Activated CD8-positive, alpha-beta memory T cell treated with anti-CD3 and anti-CD28 coated beads for 4 hours (primary cell): Measurements from ENCODE around the gene PNPLA5.

ENCODE experiments used
- DNase-seq, 2 donors: peaks; one replicate each; pipeline ENCODE4 v3.0.0-alpha.2; 2020; ENCODE audit warnings: low read depth in 2 of 2

PNPLA5 gene

GRCh38 chr22:43854786-43855271, 37.0 kb downstream of the PNPLA5 start:
- DNase-seq, result no peak

- no peak for DNase-seq
Observed at GRCh38 chr22:43854121-43854785, 37.6 kb downstream of the PNPLA5 start.

- no peak for DNase-seq
Observed at GRCh38 chr22:43853328-43853931, 38.4 kb downstream of the PNPLA5 start.

- DNase-seq, result no peak
Observed at GRCh38 chr22:43852573-43853327, 39.1 kb downstream of the PNPLA5 start.

- DNase-seq, result no peak
Observed at GRCh38 chr22:43851979-43852307, 39.9 kb downstream of the PNPLA5 start.

- DNase-seq, result no peak
Observed at GRCh38 chr22:43851058-43851978, 40.5 kb downstream of the PNPLA5 start.

GRCh38 chr22:43850529-43850928, 41.3 kb downstream of the PNPLA5 start:
- no peak for DNase-seq

- DNase-seq, result no peak
Observed at GRCh38 chr22:43849731-43850130, 42.1 kb downstream of the PNPLA5 start.

- DNase-seq, result no peak
Observed at GRCh38 chr22:43848366-43849171, 43.2 kb downstream of the PNPLA5 start.

- no peak for DNase-seq
Observed at GRCh38 chr22:43847376-43848289, 44.2 kb downstream of the PNPLA5 start.

- DNase-seq, result no peak
Observed at GRCh38 chr22:43846966-43847365, 44.8 kb downstream of the PNPLA5 start.

- DNase-seq, result no peak
Observed at GRCh38 chr22:43845981-43846380, 45.8 kb downstream of the PNPLA5 start.

GRCh38 chr22:43844560-43845545, 47.0 kb downstream of the PNPLA5 start:
- DNase-seq, result no peak

GRCh38 chr22:43843783-43844530, 47.9 kb downstream of the PNPLA5 start:
- no peak for DNase-seq

- no peak for DNase-seq
Observed at GRCh38 chr22:43841742-43842141, 50.1 kb downstream of the PNPLA5 start.

GRCh38 chr22:43840851-43841250, 51.0 kb downstream of the PNPLA5 start:
- DNase-seq, result no peak

- DNase-seq, result no peak
Observed at GRCh38 chr22:43840431-43840830, 51.4 kb downstream of the PNPLA5 start.

- DNase-seq, result no peak
Observed at GRCh38 chr22:43839781-43840180, 52.0 kb downstream of the PNPLA5 start.
